Measurements from ENCODE around the gene UBL7.

- TF ChIP-seq CTCF (IDR thresholded peaks at IDR 0.05) = no peak
- TF ChIP-seq POLR2AphosphoS5 (IDR thresholded peaks at IDR 0.05; ENCODE audit: insufficient read depth in 1 of 2, low read depth in 1 of 2) = no peak
Measured at GRCh38 chr15:74402873-74403587, 57.9 kb downstream of the UBL7 start.
